Sigmoid colon (tissue), 7 donors: ENCODE results near the gene PPID. TPM values are rescaled to one million over a fixed set of nuclear protein-coding genes. Genes with fewer than 3 reads are reported as not detected.
A peak's percentile ranks its signal among the peaks of the same experiment; 100 is the strongest.
"Not testable (repeated sequence)": the region's sequence is repeated elsewhere in the genome, so short reads cannot be mapped to it uniquely, and the experiment has no call there.

Source experiments
- DNase-seq: peaks from one replicate; pipeline ENCODE4 v3.0.0-alpha.2; 2019
- H3K27ac ChIP-seq, 4 donors: fragments of 200-600 bp; sonication (generic); one replicate each; pipeline ENCODE4 v1.5.1; 2016 to 2019; ENCODE audit warnings: mild to moderate bottlenecking in 1 of 4
- H3K27me3 ChIP-seq, 3 donors: fragments of 200-600 bp; sonication (generic); one replicate each; pipeline ENCODE4 v1.5.1; 2019; ENCODE audit warnings: mild to moderate bottlenecking in 1 of 3
- H3K36me3 ChIP-seq, 4 donors: fragments of 200-600 bp; sonication (generic); one replicate each; pipeline ENCODE4 v1.5.1; 2016 to 2019
- H3K4me1 ChIP-seq, 4 donors: fragments of 200-600 bp; sonication (generic); one replicate each; pipeline ENCODE4 v1.5.1; 2017 to 2019
- H3K4me3 ChIP-seq, 4 donors: fragments of 200-600 bp; sonication (generic); one replicate each; pipeline ENCODE4 v1.5.1; 2017 to 2019; ENCODE audit warnings: mild to moderate bottlenecking in 2 of 4, moderate library complexity in 1 of 4
- H3K9me3 ChIP-seq, 4 donors: fragments of 200-600 bp in 3 of 4; sonication (generic) in 3 of 4; one replicate each; pipeline versions ENCODE4 v1.5.1 to v1.6.1; 2013 to 2019
- CTCF ChIP-seq, 4 experiments: fragments of 450-650 bp in 3 of 4; fragments of 200-600 bp in 1 of 4; IDR thresholded peaks; one replicate each; pipeline ENCODE4 v1.5.1; 2016 to 2019; ENCODE audit warnings: antibody characterized with exemption in 4 of 4, mild to moderate bottlenecking in 3 of 4, moderate library complexity in 2 of 4
- EP300 ChIP-seq, 4 donors: sonication (generic); formaldehyde crosslinking; IDR thresholded peaks; one replicate each; pipeline ENCODE4 v1.6.1; 2017; ENCODE audit warnings: antibody characterized with exemption in 4 of 4
- POLR2A ChIP-seq, 2 donors: fragments of 450-650 bp; IDR thresholded peaks; one replicate each; pipeline ENCODE4 v1.6.1; 2016; ENCODE audit warnings: antibody characterized with exemption in 2 of 2, mild to moderate bottlenecking in 2 of 2, moderate library complexity in 2 of 2
- POLR2AphosphoS5 ChIP-seq, 4 donors: sonication (generic); formaldehyde crosslinking; IDR thresholded peaks; one replicate each; pipeline ENCODE4 v1.6.1; 2017; ENCODE audit warnings: antibody characterized with exemption in 4 of 4
- WGBS, 2 donors: extraction: QIAGEN DNeasy Blood & Tissue Kit; methylation state at CpG; one replicate each; pipeline ENCODE4 v1.1.7; 2013; 5-methylcytosine and 5-hydroxymethylcytosine counted together
- intact Hi-C: fragments of 100-400 bp; cut with DNase I; formaldehyde crosslinking; loops from one replicate; pipeline ENCODE4 v1.15.1; 2023
- polyA plus RNA-seq, 3 donors: library from polyadenylated mRNA; stranded (reverse); fragments of 200-250 nt; gene quantifications; one replicate each; pipeline ENCODE4 v1.2.3, GENCODE V29; 2013
- total RNA-seq, 4 donors: library from RNA; depleted of rRNA; stranded (reverse); fragments of >200 nt; gene quantifications; one replicate each; pipeline ENCODE4 v1.1.0, GENCODE V29; 2016
- donor health status: healthy with polysubstance abuse.
- donor health status: Bipolar disorder and iron deficiency.
- donor health status: healthy.

Gene PPID
- total and polyA plus RNA-seq, 7 donors: 17.4 to 54.8 (median 26.6) TPM

GRCh38 chr4:158756588-158756987 is 33.4 kb upstream of the PPID start:
- H3K4me1 ChIP-seq: peaks cover 0 to 9% (median 0%) of the 10 kb centered on the region in 4 donors
- H3K4me3 ChIP-seq: no peak overlapping the region
- no peak for DNase-seq
- H3K27me3 ChIP-seq: no peaks in the 10 kb centered on the region
- no peak for TF ChIP-seq POLR2A (IDR thresholded peaks at IDR 0.05)
- no peak for TF ChIP-seq EP300 (IDR thresholded peaks at IDR 0.05)
- no peak for TF ChIP-seq CTCF (IDR thresholded peaks at IDR 0.05)
- TF ChIP-seq POLR2AphosphoS5 (IDR thresholded peaks at IDR 0.05): no peak
- intact Hi-C loops: no loop called here
- H3K27ac ChIP-seq: no peak overlapping the region
- H3K9me3 ChIP-seq: no peaks in the 10 kb centered on the region
- no peaks in the 10 kb centered on the region for H3K36me3 ChIP-seq

GRCh38 chr4:158755819-158756218 is 32.6 kb upstream of the PPID start:
- H3K4me3 ChIP-seq, H3K9me3 ChIP-seq, H3K36me3 ChIP-seq, H3K27ac ChIP-seq, intact Hi-C loops, DNase-seq, H3K27me3 ChIP-seq, H3K4me1 ChIP-seq: not testable (repeated sequence)
- 92 to 93% methylated on average over 7 of the region's 7 CpGs for WGBS, 2 donors

DNA sequence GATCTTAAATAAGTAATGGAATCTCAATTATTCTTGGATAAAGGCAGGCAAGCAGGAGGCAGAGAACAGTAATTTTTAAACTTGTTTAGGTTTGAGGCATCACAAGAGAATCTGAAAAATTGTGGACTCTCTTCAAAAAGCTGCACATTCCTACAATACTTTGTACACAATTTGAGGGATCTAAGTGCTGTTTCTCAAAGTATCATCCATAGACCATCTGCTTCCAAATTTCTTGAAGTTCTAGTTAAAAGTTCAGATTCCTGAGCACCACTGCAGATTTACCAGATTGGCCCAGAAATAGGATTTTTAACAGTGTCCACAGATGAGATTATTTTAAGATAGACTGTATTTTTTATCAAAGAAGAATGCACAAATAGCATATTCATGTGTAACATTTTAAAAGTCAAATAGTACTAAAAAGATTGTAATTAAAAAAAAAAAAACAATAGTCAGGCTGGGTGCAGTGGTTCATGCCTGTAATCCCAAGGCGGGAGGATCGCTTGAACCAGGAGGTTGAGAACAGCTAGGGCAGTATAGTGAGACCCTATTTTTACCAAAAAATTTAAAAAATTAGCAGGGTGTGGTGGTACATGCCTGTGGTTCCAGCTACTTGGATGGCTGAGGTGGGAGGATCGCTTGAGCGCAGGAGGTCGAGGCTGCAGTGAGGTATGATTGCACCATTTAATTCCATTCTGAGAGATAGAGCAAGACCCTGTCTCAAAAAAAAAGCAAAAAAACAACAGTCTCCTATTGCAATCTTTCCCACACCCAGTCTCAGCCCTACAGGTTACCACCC is 31.4 kb upstream of the PPID start:
- Histone ChIP-seq H3K4me1 (peaks cover 0 to 21% (median 3%) of the 10 kb centered on the region in 4 donors), H3K9me3 (no peaks in the 10 kb centered on the region), H3K4me3 (no peak overlapping the region), H3K27me3 (no peaks in the 10 kb centered on the region), H3K27ac (no peak overlapping the region), H3K36me3 (no peaks in the 10 kb centered on the region)
- intact Hi-C loops: no loop called here
- no peak for DNase-seq
- 97 to 98% methylated on average over 5 of the region's 5 CpGs for WGBS, 2 donors
- TF ChIP-seq CTCF (IDR thresholded peaks at IDR 0.05) (no peak), POLR2A (IDR thresholded peaks at IDR 0.05) (no peak), POLR2AphosphoS5 (IDR thresholded peaks at IDR 0.05) (no peak), EP300 (IDR thresholded peaks at IDR 0.05) (no peak)

DNA sequence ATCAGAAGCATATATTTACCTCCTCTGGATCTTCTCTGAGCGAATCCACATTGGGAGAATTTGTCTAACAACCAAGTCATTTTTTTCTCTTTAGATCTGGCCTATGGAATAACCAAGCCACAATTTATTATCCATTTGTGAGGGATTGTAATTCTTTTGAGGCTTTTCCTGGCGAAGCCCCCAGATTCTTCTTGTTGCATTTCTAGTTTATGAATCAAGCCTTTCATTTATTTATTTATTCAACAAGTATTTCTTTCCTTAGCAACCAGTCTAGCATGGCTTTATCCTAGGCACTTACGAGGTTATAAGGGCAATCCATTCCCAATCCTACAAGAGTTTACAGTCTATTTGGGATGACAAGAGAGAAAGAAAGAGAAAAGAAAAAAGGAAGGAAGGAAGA is 27.2 kb upstream of the PPID start:
- no peaks in the 10 kb centered on the region for H3K9me3 ChIP-seq
- no peak for DNase-seq
- 75 to 79% methylated on average over 3 of the region's 3 CpGs for WGBS, 2 donors
- H3K4me3 ChIP-seq: no peak overlapping the region
- H3K4me1 ChIP-seq: peaks cover 0 to 22% (median 3%) of the 10 kb centered on the region in 4 donors
- H3K27ac ChIP-seq: peak overlapping the region in 2 of 4 donors; percentile 36 to 48
- intact Hi-C loops: no loop called here
- no peak for TF ChIP-seq CTCF (IDR thresholded peaks at IDR 0.05)
- no peak for TF ChIP-seq EP300 (IDR thresholded peaks at IDR 0.05)
- no peak for TF ChIP-seq POLR2AphosphoS5 (IDR thresholded peaks at IDR 0.05)
- no peak for TF ChIP-seq POLR2A (IDR thresholded peaks at IDR 0.05)
- H3K36me3 ChIP-seq: no peaks in the 10 kb centered on the region
- no peaks in the 10 kb centered on the region for H3K27me3 ChIP-seq

- DNase-seq, H3K4me3 ChIP-seq, H3K27me3 ChIP-seq, H3K36me3 ChIP-seq, H3K27ac ChIP-seq, H3K9me3 ChIP-seq, intact Hi-C loops: not testable (repeated sequence)
- WGBS, 2 donors: 97 to 98% methylated on average over 31 of the region's 31 CpGs
- peaks cover 0 to 12% (median 3%) of the 10 kb centered on the region in 4 donors for H3K4me1 ChIP-seq
Measured at GRCh38 chr4:158746537-158746936, 23.3 kb upstream of the PPID start.
